Activated naive CD8-positive, alpha-beta T cell (primary cell): ENCODE measurements around the gene UTP14A.

ENCODE experiments used
- H3K27ac Mint-ChIP-seq: one replicate; pipeline ENCODE4 v1.8.0; 2021; ENCODE audit warnings: mixed read lengths
- H3K27me3 Mint-ChIP-seq: one replicate; pipeline ENCODE4 v1.8.0; 2021; ENCODE audit warnings: mixed read lengths
- H3K36me3 Mint-ChIP-seq: one replicate; pipeline ENCODE4 v1.8.0; 2021; ENCODE audit warnings: mixed read lengths
- H3K4me1 Mint-ChIP-seq: one replicate; pipeline ENCODE4 v1.8.0; 2021; ENCODE audit warnings: low read depth, mixed read lengths
- H3K4me3 Mint-ChIP-seq: one replicate; pipeline ENCODE4 v1.8.0; 2021; ENCODE audit warnings: mild to moderate bottlenecking, mixed read lengths
- H3K9me3 Mint-ChIP-seq: one replicate; pipeline ENCODE4 v1.8.0; 2021; ENCODE audit warnings: low read depth, mixed read lengths

Gene UTP14A

GRCh38 chrX:129958814-129959492, 53.0 kb downstream of the UTP14A start:
- no peaks in the 10 kb centered on the region for H3K36me3 Mint-ChIP-seq
- peaks cover 22% of the 10 kb centered on the region for H3K4me1 Mint-ChIP-seq
- H3K4me3 Mint-ChIP-seq = peak overlapping the region; percentile 40
- no peaks in the 10 kb centered on the region for H3K27me3 Mint-ChIP-seq
- H3K27ac Mint-ChIP-seq = no peak overlapping the region
- H3K9me3 Mint-ChIP-seq = no peaks in the 10 kb centered on the region

GRCh38 chrX:129959493-129959832, 53.5 kb downstream of the UTP14A start:
- Mint-ChIP-seq H3K4me1 (peaks cover 22% of the 10 kb centered on the region), H3K4me3 (no peak overlapping the region), H3K36me3 (no peaks in the 10 kb centered on the region), H3K27me3 (no peaks in the 10 kb centered on the region), H3K27ac (no peak overlapping the region), H3K9me3 (no peaks in the 10 kb centered on the region)

GRCh38 chrX:129961180-129962083, 55.5 kb downstream of the UTP14A start:
- H3K36me3 Mint-ChIP-seq = no peaks in the 10 kb centered on the region
- H3K27ac Mint-ChIP-seq = peak overlapping the region; percentile 75
- peak overlapping the region; percentile 73 for H3K4me3 Mint-ChIP-seq
- peaks cover 20% of the 10 kb centered on the region for H3K4me1 Mint-ChIP-seq
- H3K27me3 Mint-ChIP-seq = no peaks in the 10 kb centered on the region
- no peaks in the 10 kb centered on the region for H3K9me3 Mint-ChIP-seq

- H3K4me3 Mint-ChIP-seq = no peak overlapping the region
Observed at GRCh38 chrX:129963729-129964128, 57.8 kb downstream of the UTP14A start.

GRCh38 chrX:129965166-129965565, 59.2 kb downstream of the UTP14A start:
- no peak overlapping the region for H3K27ac Mint-ChIP-seq
- no peaks in the 10 kb centered on the region for H3K27me3 Mint-ChIP-seq
- no peaks in the 10 kb centered on the region for H3K36me3 Mint-ChIP-seq
- H3K4me3 Mint-ChIP-seq = no peak overlapping the region
- H3K4me1 Mint-ChIP-seq = peaks cover 8% of the 10 kb centered on the region
- no peaks in the 10 kb centered on the region for H3K9me3 Mint-ChIP-seq

More at GRCh38 chrX:129963729-129964128, 57.8 kb downstream of the UTP14A start:
- H3K4me1 Mint-ChIP-seq = peaks cover 10% of the 10 kb centered on the region
- H3K27me3 Mint-ChIP-seq = no peaks in the 10 kb centered on the region
- H3K36me3 Mint-ChIP-seq = no peaks in the 10 kb centered on the region
- no peaks in the 10 kb centered on the region for H3K9me3 Mint-ChIP-seq
- no peak overlapping the region for H3K27ac Mint-ChIP-seq

- no peak overlapping the region for H3K27ac Mint-ChIP-seq
- no peaks in the 10 kb centered on the region for H3K4me1 Mint-ChIP-seq
- H3K27me3 Mint-ChIP-seq = no peaks in the 10 kb centered on the region
- no peak overlapping the region for H3K4me3 Mint-ChIP-seq
- no peaks in the 10 kb centered on the region for H3K36me3 Mint-ChIP-seq
- H3K9me3 Mint-ChIP-seq = no peaks in the 10 kb centered on the region
Observed at GRCh38 chrX:129968968-129969367, 63.0 kb downstream of the UTP14A start.

GRCh38 chrX:129976441-129976840, 70.5 kb downstream of the UTP14A start:
- H3K4me1 Mint-ChIP-seq = peaks cover 7% of the 10 kb centered on the region
- no peaks in the 10 kb centered on the region for H3K27me3 Mint-ChIP-seq
- no peak overlapping the region for H3K27ac Mint-ChIP-seq
- H3K36me3 Mint-ChIP-seq = no peaks in the 10 kb centered on the region
- H3K9me3 Mint-ChIP-seq = no peaks in the 10 kb centered on the region
- H3K4me3 Mint-ChIP-seq = no peak overlapping the region
